RWPE2 (cell line): Measurements from ENCODE around the gene CLMN.

Experiments used
- ATAC-seq: fragments of 200-7000 bp; cut with Tn5 transposase; 3 replicates; pipeline ENCODE4 v1.9.1; 2021; ENCODE audit warnings: low read depth
- DNase-seq: peaks from one replicate; pipeline ENCODE4 v3.0.0-alpha.2; 2020; ENCODE audit warnings: low spot score
- H3K27ac ChIP-seq: fragments of 450-650 bp; 2 replicates; pipeline ENCODE4 v1.5.1; 2017; ENCODE audit warnings: mild to moderate bottlenecking; ENCODE audit not compliant: poor library complexity, severe bottlenecking
- H3K27me3 ChIP-seq: fragments of 250-450 bp; sonication (Bioruptor Pico); 2 replicates; pipeline ENCODE4 v1.5.1; 2021; ENCODE audit warnings: mild to moderate bottlenecking, moderate library complexity; ENCODE audit not compliant: insufficient read depth, poor library complexity, severe bottlenecking
- H3K36me3 ChIP-seq: fragments of 250-450 bp; sonication (Bioruptor Pico); 2 replicates; pipeline ENCODE4 v1.5.1; 2020; ENCODE audit warnings: low read depth, mild to moderate bottlenecking, moderate library complexity
- H3K4me1 ChIP-seq: fragments of 250-450 bp; sonication (Bioruptor Pico); 2 replicates; pipeline ENCODE4 v1.5.1; 2021; ENCODE audit warnings: mild to moderate bottlenecking, moderate library complexity; ENCODE audit not compliant: insufficient read depth, poor library complexity, severe bottlenecking
- H3K4me3 ChIP-seq: fragments of 250-450 bp; sonication (Bioruptor Pico); 2 replicates; pipeline ENCODE4 v1.5.1; 2021; ENCODE audit warnings: mild to moderate bottlenecking, moderate library complexity; ENCODE audit not compliant: severe bottlenecking
- H3K9me3 ChIP-seq: fragments of 250-450 bp; sonication (Bioruptor Pico); 2 replicates; pipeline ENCODE4 v1.5.1; 2021; ENCODE audit warnings: mild to moderate bottlenecking, moderate library complexity; ENCODE audit not compliant: severe bottlenecking
- CTCF ChIP-seq: fragments of 450-650 bp; IDR thresholded peaks from one replicate; pipeline ENCODE4 v1.5.1; 2017; ENCODE audit warnings: mild to moderate bottlenecking, moderate library complexity; ENCODE audit not compliant: poor library complexity, severe bottlenecking

The CLMN gene

GRCh38 chr14:95236221-95236620 lies 83.5 kb downstream of the CLMN start:
- Histone ChIP-seq H3K36me3 (no peaks in the 10 kb centered on the region), H3K9me3 (no peaks in the 10 kb centered on the region), H3K4me1 (no peaks in the 10 kb centered on the region), H3K27ac (no peak overlapping the region), H3K27me3 (no peaks in the 10 kb centered on the region), H3K4me3 (no peak overlapping the region)
- no peak for DNase-seq
- no peak for TF ChIP-seq CTCF
- ATAC-seq = no peak

GRCh38 chr14:95235767-95236166 lies 83.9 kb downstream of the CLMN start:
- ATAC-seq = no peak
- DNase-seq = no peak
- H3K4me1 ChIP-seq = no peaks in the 10 kb centered on the region
- no peak overlapping the region for H3K27ac ChIP-seq
- H3K36me3 ChIP-seq = no peaks in the 10 kb centered on the region
- H3K27me3 ChIP-seq = no peaks in the 10 kb centered on the region
- H3K9me3 ChIP-seq = no peaks in the 10 kb centered on the region
- no peak overlapping the region for H3K4me3 ChIP-seq
- TF ChIP-seq CTCF = no peak

DNA sequence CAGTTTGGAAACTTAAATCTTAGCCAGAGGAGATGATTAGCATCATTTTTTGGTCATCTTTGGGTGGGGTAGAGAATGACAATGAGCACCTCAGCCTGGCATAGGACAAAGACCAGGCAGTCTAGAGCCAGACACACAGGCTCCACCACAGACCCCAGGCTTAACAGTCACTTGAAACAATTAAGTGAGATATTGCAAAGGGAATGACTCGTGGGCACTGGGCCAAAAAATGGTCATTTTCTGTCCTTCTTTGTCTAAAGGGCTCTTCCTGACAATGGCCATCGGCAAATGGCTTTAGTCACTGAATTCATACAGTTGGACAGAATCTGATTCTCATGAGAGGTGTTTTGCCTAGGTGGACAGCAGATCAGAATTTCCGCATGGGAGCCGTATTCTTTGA lies 84.4 kb downstream of the CLMN start:
- H3K36me3 ChIP-seq = no peaks in the 10 kb centered on the region
- no peak for DNase-seq

DNA sequence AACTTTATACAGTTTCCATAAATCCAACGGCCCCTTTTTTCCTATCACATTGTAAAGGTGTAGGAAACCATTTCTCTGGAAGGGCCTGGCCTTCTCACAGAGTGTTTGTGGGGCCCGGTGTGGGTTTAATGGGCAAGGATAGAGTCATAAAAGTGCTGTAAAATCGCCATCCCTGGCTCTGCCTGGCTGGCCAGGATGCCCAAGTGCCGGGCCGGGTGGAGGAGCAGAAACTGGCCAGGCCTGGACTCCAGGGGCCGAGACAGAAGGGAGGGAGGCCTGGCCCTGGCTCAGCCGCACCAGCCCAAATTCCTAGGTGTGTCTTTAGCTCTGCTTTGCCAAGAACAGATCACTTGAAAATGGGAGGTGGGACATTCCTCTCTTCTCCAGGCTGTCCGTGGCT lies 85.3 kb downstream of the CLMN start:
- no peak for DNase-seq
- H3K9me3 ChIP-seq = no peaks in the 10 kb centered on the region

More for the DNA sequence above, 84.4 kb downstream of the CLMN start:
- Histone ChIP-seq H3K4me3 (no peak overlapping the region), H3K9me3 (no peaks in the 10 kb centered on the region), H3K27ac (no peak overlapping the region), H3K27me3 (no peaks in the 10 kb centered on the region), H3K4me1 (no peaks in the 10 kb centered on the region)
- no peak for ATAC-seq
- TF ChIP-seq CTCF = no peak

More for the DNA sequence above, 85.3 kb downstream of the CLMN start:
- no peak overlapping the region for H3K4me3 ChIP-seq
- no peaks in the 10 kb centered on the region for H3K27me3 ChIP-seq
- no peak overlapping the region for H3K27ac ChIP-seq
- no peak for TF ChIP-seq CTCF
- H3K36me3 ChIP-seq = no peaks in the 10 kb centered on the region
- no peak for ATAC-seq
- H3K4me1 ChIP-seq = no peaks in the 10 kb centered on the region
